ENCODE results near the gene NCOA7. TPM values are rescaled to one million over a fixed set of nuclear protein-coding genes. Genes with fewer than 3 reads are reported as not detected.
"Not testable (repeated sequence)": the region's sequence is repeated elsewhere in the genome, so short reads cannot be mapped to it uniquely, and the experiment has no call there.

Gene NCOA7
- total RNA-seq, 1 experiment from 2014 or later, result 9.4 TPM

GRCh38 chr6:125912430-125912829, 121.7 kb downstream of the NCOA7 start:
- H3K4me1 Mint-ChIP-seq; H3K27ac Mint-ChIP-seq; H2BK12ac ChIP-seq (ENCODE audit: insufficient read length, low read depth, low read length); H3K4me1 ChIP-seq (ENCODE audit: insufficient read depth, low read length); H3K23ac ChIP-seq (ENCODE audit: insufficient read length, low read depth, low read length); H3K4me2 ChIP-seq (ENCODE audit: insufficient read depth, insufficient read length, low read length); H3K4me3 Mint-ChIP-seq; H3K9ac ChIP-seq (ENCODE audit: extremely low read depth, insufficient read length, low read length); H2BK5ac ChIP-seq (ENCODE audit: insufficient read length, low read length); H4K91ac ChIP-seq (ENCODE audit: insufficient read length, low read depth, low read length); H3K36me3 Mint-ChIP-seq (ENCODE audit: insufficient read depth in 1 of 3, low read depth in 3 of 3); H3K23me2 ChIP-seq (ENCODE audit: insufficient read length, low read depth, low read length, poor library complexity, severe bottlenecking); H3K18ac ChIP-seq (ENCODE audit: insufficient read length, low read depth, low read length); H3K79me1 ChIP-seq (ENCODE audit: insufficient read depth, low read depth, low read length, poor library complexity, severe bottlenecking); H4K5ac ChIP-seq (ENCODE audit: insufficient read length, low read depth, low read length); H3T11ph ChIP-seq (ENCODE audit: low read length); H4K8ac ChIP-seq (replicated peaks; ENCODE audit: insufficient read length, low read depth, low read length); H2BK15ac ChIP-seq (ENCODE audit: low read depth, low read length); DNase-seq; H3K27me3 Mint-ChIP-seq (ENCODE audit: low read depth); H4K20me1 ChIP-seq (ENCODE audit: control insufficient read depth, insufficient read depth, insufficient read length); H2AK5ac ChIP-seq (ENCODE audit: insufficient read length, low read length); H3K27me3 ChIP-seq (ENCODE audit: insufficient read depth, low read length); H3K56ac ChIP-seq (ENCODE audit: insufficient read length, low read depth, low read length); H2BK20ac ChIP-seq (ENCODE audit: low read depth, low read length, poor library complexity, severe bottlenecking); H2AFZ ChIP-seq (ENCODE audit: low read length); H3K27ac ChIP-seq (ENCODE audit: insufficient read length, low read depth, low read length); H3K79me2 ChIP-seq (ENCODE audit: insufficient read depth, low read length); H3K14ac ChIP-seq (ENCODE audit: insufficient read depth, low read length); H3K9me3 ChIP-seq (ENCODE audit: control insufficient read depth, low read depth, low read length); H2BK120ac ChIP-seq (ENCODE audit: low read depth, low read length, poor library complexity, severe bottlenecking); H3K9me3 Mint-ChIP-seq; H3K4ac ChIP-seq (ENCODE audit: low read depth, low read length): not testable (repeated sequence)
- WGBS (ENCODE audit: extremely low coverage, insufficient read length, low lambda C conversion rate), result no CpG with 5 or more reads among the region's 2 CpGs
